Kidney epithelial cell (primary cell): ENCODE measurements around the gene ICAM2. TPM values are rescaled to one million over a fixed set of nuclear protein-coding genes. Genes with fewer than 3 reads are reported as not detected.

ENCODE experiments used
- DNase-seq: peaks from one replicate; pipeline ENCODE4 v3.0.0-alpha.2; 2010; ENCODE audit warnings: low read depth
- H3K27me3 ChIP-seq: 2 replicates; pipeline ENCODE4 v1.6.0; 2011; ENCODE audit warnings: low read length; ENCODE audit not compliant: control insufficient read depth, insufficient read depth
- H3K36me3 ChIP-seq: 2 replicates; pipeline ENCODE4 v1.5.1; 2011; ENCODE audit warnings: low read length; ENCODE audit not compliant: control insufficient read depth, insufficient read depth
- H3K4me3 ChIP-seq: 2 replicates; pipeline ENCODE4 v1.5.1; 2011; ENCODE audit warnings: low read depth, mild to moderate bottlenecking, control low read depth, low read length
- CTCF ChIP-seq: IDR thresholded peaks from 2 replicates; pipeline ENCODE4 v1.5.1; 2011; ENCODE audit warnings: mild to moderate bottlenecking, moderate library complexity, low read length, control low read depth, inconsistent platforms; ENCODE audit not compliant: insufficient read depth, poor library complexity, severe bottlenecking
- total RNA-seq: library from RNA; depleted of rRNA; stranded (reverse); fragments of >200 nt; gene quantifications from 2 replicates; pipeline ENCODE4 v1.2.3, GENCODE V29; 2015

The ICAM2 gene
- total RNA-seq, 1 donor from 2014 or later: 11.5 TPM

- TF ChIP-seq CTCF: no peak
- Histone ChIP-seq H3K4me3 (no peak overlapping the region), H3K36me3 (peaks cover 2% of the 10 kb centered on the region), H3K27me3 (no peaks in the 10 kb centered on the region)
- no peak for DNase-seq
Observed at GRCh38 chr17:64058621-64059020, 38.2 kb upstream of the ICAM2 start.

GRCh38 chr17:64057701-64058263, 37.3 kb upstream of the ICAM2 start:
- Histone ChIP-seq H3K4me3 (no peak overlapping the region), H3K27me3 (no peaks in the 10 kb centered on the region), H3K36me3 (peaks cover 2% of the 10 kb centered on the region)
- no peak for DNase-seq
- TF ChIP-seq CTCF: no peak

- no peak for TF ChIP-seq CTCF
- Histone ChIP-seq H3K36me3 (peaks cover 2% of the 10 kb centered on the region), H3K27me3 (no peaks in the 10 kb centered on the region), H3K4me3 (no peak overlapping the region)
- no peak for DNase-seq
Observed at GRCh38 chr17:64056269-64057005, 36.0 kb upstream of the ICAM2 start.

GRCh38 chr17:64055183-64056142, 35.0 kb upstream of the ICAM2 start:
- H3K27me3 ChIP-seq: no peaks in the 10 kb centered on the region
- peaks cover 2% of the 10 kb centered on the region for H3K36me3 ChIP-seq
- TF ChIP-seq CTCF: no peak
- H3K4me3 ChIP-seq: no peak overlapping the region
- DNase-seq: no peak

- Histone ChIP-seq H3K27me3 (no peaks in the 10 kb centered on the region), H3K4me3 (no peak overlapping the region), H3K36me3 (peaks cover 1% of the 10 kb centered on the region)
- TF ChIP-seq CTCF: no peak
- no peak for DNase-seq
Observed at GRCh38 chr17:64054304-64054703, 33.9 kb upstream of the ICAM2 start.
